Measurements from ENCODE around the gene RHOT2.

The RHOT2 gene

GRCh38 chr16:720990-721764 is 53.2 kb downstream of the RHOT2 start, which contains the start of gene ANTKMT:
TSS of gene ANTKMT (plus strand) at chr16:721146. CDS start at chr16:721275, 129 bp downstream.
- intact Hi-C loops (cut with DNase I) = loop anchor here (2.0 kb wide), 1 partner anchor 20 kb away; the partner anchor contains the start of gene CIAO3
- DNase-seq = peak in 9 of 10 donors; percentile 71 to 96 (median 73)

- intact Hi-C loops (cut with DNase I) = loop anchor here (2.0 kb wide), 1 partner anchor 19 kb away; the partner anchor contains the start of gene CIAO3
Observed at GRCh38 chr16:721765-722540, 54.0 kb downstream of the RHOT2 start.

GRCh38 chr16:722835-723633 is 55.1 kb downstream of the RHOT2 start:
- intact Hi-C loops (cut with DNase I) = no loop called here
- no peak for DNase-seq

More at GRCh38 chr16:721765-722540, 54.0 kb downstream of the RHOT2 start:
- peak in 1 of 10 donors; percentile 7 for DNase-seq

- no peak for DNase-seq
- intact Hi-C loops (cut with DNase I) = no loop called here
Observed at GRCh38 chr16:723695-724094, 55.8 kb downstream of the RHOT2 start.

All from posterior cingulate gyrus (tissue), 11 donors.